Measurements from ENCODE around the gene MAP4K2. TPM values are rescaled to one million over a fixed set of nuclear protein-coding genes. Genes with fewer than 3 reads are reported as not detected.

The MAP4K2 gene
- total and polyA plus RNA-seq, 2 of the 13 experiments (the other 11 are each of a cell fraction or from before 2014, with no cell fraction given): 8.3 to 17.6 TPM

DNA sequence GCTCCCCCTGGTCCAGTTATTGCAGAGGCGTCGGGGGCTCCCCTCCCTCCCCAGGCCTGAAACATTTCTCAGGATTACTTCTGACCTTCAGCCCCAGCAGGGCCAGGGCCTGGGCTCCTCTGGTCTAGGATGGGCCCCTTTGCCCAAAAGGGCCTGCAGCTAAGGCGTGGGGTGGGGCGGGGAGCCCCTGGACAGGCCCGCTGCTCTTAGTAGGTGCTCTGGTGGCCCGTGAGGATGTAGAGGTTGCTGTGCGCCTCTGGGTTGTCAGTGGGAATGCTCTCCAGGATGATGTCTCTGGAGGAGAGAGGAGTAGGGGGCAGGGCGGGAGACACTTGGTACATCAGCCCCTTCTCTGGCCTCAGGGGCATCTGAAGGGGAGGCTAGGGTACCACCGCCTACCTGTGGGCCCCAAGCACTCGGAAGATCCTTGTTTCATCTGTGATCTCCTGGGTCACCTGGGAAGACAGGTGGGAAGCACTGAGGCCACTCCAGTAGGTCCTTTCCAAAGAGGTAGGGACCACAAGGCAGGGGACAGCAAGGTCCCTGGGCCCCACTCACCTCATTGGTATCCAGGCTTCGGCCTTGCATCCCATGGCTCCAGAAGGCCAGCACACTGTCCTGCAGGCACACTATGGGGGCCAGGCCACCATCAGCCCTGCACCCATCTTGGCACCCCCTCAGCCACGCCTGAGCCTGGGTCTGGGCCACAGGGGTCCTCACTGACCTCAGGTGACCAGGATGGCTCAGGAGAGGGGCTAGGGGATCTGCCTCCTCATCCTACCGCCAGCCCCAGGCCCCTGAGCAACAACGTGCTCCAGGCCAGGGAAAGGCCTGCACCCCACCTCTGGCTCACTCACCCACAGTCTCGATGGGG, 13.4 kb downstream of the MAP4K2 start:
- BruUV-seq (replicated peaks): no TSS peak
- Histone ChIP-seq H3K4me2 (ENCODE audit: low read depth, low read length) (no peak overlapping the region), H3K9ac (ENCODE audit: insufficient read depth, low read depth, low read length) (no peak overlapping the region), H4K20me1 (ENCODE audit: insufficient read depth, low read length) (no peaks in the 10 kb centered on the region), H3K79me2 (ENCODE audit: insufficient read depth, low read length) (no peaks in the 10 kb centered on the region), H3K9me3 (ENCODE audit: low read length) (no peaks in the 10 kb centered on the region), H3K4me1 (ENCODE audit: insufficient read depth, low read length) (0 out of 2 replicates have a peak, but pooled peaks cover 6% of the 10 kb centered on the region), H2AFZ (ENCODE audit: low read length) (no peak overlapping the region), H3K27me3 (ENCODE audit: control insufficient read depth in 1 of 2, insufficient read depth in 2 of 2, low read length in 2 of 2) (no peaks in the 10 kb centered on the region), H3K27ac (ENCODE audit: extremely low read length, insufficient read depth, low read length) (no peak overlapping the region), H3K36me3 (replicated peaks in 1 of 2; ENCODE audit: control insufficient read depth in 1 of 2, insufficient read depth in 2 of 2, low read length in 2 of 2) (no peaks in the 10 kb centered on the region), H3K4me3 (replicated peaks in 1 of 3; ENCODE audit: insufficient read depth in 1 of 3, low read depth in 2 of 3, low read length in 3 of 3) (no peak overlapping the region)
- no peak for FAIRE-seq
- CTCF ChIA-PET (ENCODE audit: low intra/inter-chr PET ratio, low total read pairs): no interaction called here
- no peak for TF ChIP-seq MLLT10 (CRISPR knock-in tag; IDR thresholded peaks at IDR 0.05)
- TF ChIP-seq SYNCRIP (IDR thresholded peaks at IDR 0.05; ENCODE audit: insufficient read depth, low read depth, low read length): no peak
- TF ChIP-seq POLR2AphosphoS2 (IDR thresholded peaks at IDR 0.05; ENCODE audit: low read depth, low read length): no peak
- TF ChIP-seq DR1 (CRISPR knock-in tag; IDR thresholded peaks at IDR 0.05): no peak
- TF ChIP-seq ZNF616 (CRISPR knock-in tag; IDR thresholded peaks at IDR 0.05; ENCODE audit: low read depth): no peak
- TF ChIP-seq, protein P1, sequence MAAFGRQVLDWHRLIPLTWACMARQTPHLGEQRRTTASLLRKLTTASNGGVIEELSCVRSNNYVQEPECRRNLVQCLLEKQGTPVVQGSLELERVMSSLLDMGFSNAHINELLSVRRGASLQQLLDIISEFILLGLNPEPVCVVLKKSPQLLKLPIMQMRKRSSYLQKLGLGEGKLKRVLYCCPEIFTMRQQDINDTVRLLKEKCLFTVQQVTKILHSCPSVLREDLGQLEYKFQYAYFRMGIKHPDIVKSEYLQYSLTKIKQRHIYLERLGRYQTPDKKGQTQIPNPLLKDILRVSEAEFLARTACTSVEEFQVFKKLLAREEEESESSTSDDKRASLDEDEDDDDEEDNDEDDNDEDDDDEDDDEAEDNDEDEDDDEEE (CRISPR knock-in tag; IDR thresholded peaks at IDR 0.05): no peak
- no peak for TF ChIP-seq ETV5 (CRISPR knock-in tag; IDR thresholded peaks at IDR 0.05; ENCODE audit: borderline replicate concordance)
- ATAC-seq: no peak
- intact Hi-C loops (cut with micrococcal nuclease; ENCODE audit: unreplicated experiment) (loop anchor here (10.0 kb wide), 1 partner anchor 55 kb away; the partner anchor contains the start of gene CDC42BPG), in situ Hi-C loops (cut with HindIII; ENCODE audit: extremely low pct_ligation_motif_present, low pct_unique_long_range_greater_than_20kb) (loop anchor here (5.0 kb wide), 1 partner anchor 103 kb away; no protein-coding TSS in a partner anchor)
- 93% methylated on average over 10 of the region's 15 CpGs for WGBS (ENCODE audit: low lambda C conversion rate)
- POLR2A ChIA-PET: no interaction called here
- no peak for DNase-seq (ENCODE audit: low spot score)
